HFF-Myc (cell line): ENCODE data around the gene FAM13A.

Source experiments
- DNase-seq: peaks from one replicate; pipeline ENCODE4 v3.0.0-alpha.2; 2011; ENCODE audit warnings: low read depth; ENCODE audit errors: extremely low read depth
- H3K4me3 ChIP-seq: replicated peaks from 2 replicates; pipeline ENCODE4 v1.5.1; 2011; ENCODE audit warnings: low read depth, mild to moderate bottlenecking, control low read depth, low read length
- CTCF ChIP-seq: IDR thresholded peaks from 2 replicates; pipeline ENCODE4 v1.5.1; 2012; ENCODE audit warnings: mild to moderate bottlenecking, low read depth, low read length, control low read depth; ENCODE audit errors: missing control alignments

FAM13A gene

GRCh38 chr4:88697141-88697540, 359.8 kb downstream of the FAM13A start:
- no peak for DNase-seq
- H3K4me3 ChIP-seq = peak overlapping the region; percentile 63
- TF ChIP-seq CTCF = no peak

- no peak for TF ChIP-seq CTCF
- H3K4me3 ChIP-seq = peak overlapping the region; percentile 63
- DNase-seq = no peak
These were observed 360.4 kb downstream of the FAM13A start for GRCh38 chr4:88696630-88697029.

- TF ChIP-seq CTCF = no peak
- no peak for DNase-seq
These were observed 363.2 kb downstream of the FAM13A start for GRCh38 chr4:88693792-88694191.

GRCh38 chr4:88690355-88690754, 366.6 kb downstream of the FAM13A start:
- TF ChIP-seq CTCF = no peak
- no peak overlapping the region for H3K4me3 ChIP-seq
- DNase-seq = no peak

More at GRCh38 chr4:88693792-88694191, 363.2 kb downstream of the FAM13A start:
- H3K4me3 ChIP-seq = no peak overlapping the region

GRCh38 chr4:88681209-88681608, 375.8 kb downstream of the FAM13A start:
- no peak for TF ChIP-seq CTCF
- no peak for DNase-seq
- no peak overlapping the region for H3K4me3 ChIP-seq
